GM12878 (cell line): ENCODE results near the gene DDX54. TPM values are rescaled to one million over a fixed set of nuclear protein-coding genes. Genes with fewer than 3 reads are reported as not detected.
"Not testable (repeated sequence)": the region's sequence is repeated elsewhere in the genome, so short reads cannot be mapped to it uniquely, and the experiment has no call there.

Source experiments
- ATAC-seq: fragments of 200-7000 bp; cut with Tn5 transposase; 3 replicates; pipeline ENCODE4 v1.9.1; 2020; ENCODE audit warnings: mild to moderate bottlenecking, moderate library complexity
- BruUV-seq: library from RNA; stranded (reverse); fragments of 400-500 nt; replicated peaks from 2 replicates; lab custom pipeline; 2021; lab: Mats Ljungman, UMichigan
- CTCF ChIA-PET: fragments of 300-600 bp; sonication (Branson Sonifier 250); formaldehyde crosslinking; extraction: SDS; loops from one replicate; lab custom pipeline; 2021; ENCODE audit warnings: inconsistent platforms; lab: Yijun Ruan, JAX
- POLR2A ChIA-PET: fragments of 350-600 bp; formaldehyde crosslinking; extraction: SDS; loops from one replicate; lab custom pipeline; 2021; ENCODE audit warnings: inconsistent platforms; lab: Charles Lee
- RAD21 ChIA-PET: fragments of 300-600 bp; sonication (Branson Sonifier 250); formaldehyde crosslinking; loops from one replicate; lab custom pipeline; 2023; ENCODE audit warnings: antibody characterized with exemption; ENCODE audit not compliant: unreplicated experiment; lab: Charles Lee
- SMC1A ChIA-PET: fragments of 300-600 bp; sonication (Branson Sonifier 250); formaldehyde crosslinking; loops from one replicate; lab custom pipeline; 2023; ENCODE audit not compliant: unreplicated experiment, uncharacterized antibody; lab: Charles Lee
- DNase-seq: peaks from one replicate; pipeline ENCODE4 v3.0.0-alpha.2; 2011; ENCODE audit warnings: low read depth, low spot score
- FAIRE-seq: peaks from 3 replicates; lab custom pipeline; 2011; peaks lifted over from hg19 to GRCh38; lab: Jason Lieb, UNC
- H2AFZ ChIP-seq: 2 replicates; pipeline ENCODE4 v1.6.0; 2011; ENCODE audit warnings: low read depth, low read length, control low read depth; ENCODE audit not compliant: control insufficient read depth
- H3K27ac ChIP-seq: 2 replicates; pipeline ENCODE4 v1.5.1; 2011; ENCODE audit warnings: control low read depth; ENCODE audit not compliant: control insufficient read depth, insufficient read depth
- H3K27me3 ChIP-seq, 2 experiments: replicated peaks in 1 of 2; 2 replicates each; pipeline versions ENCODE4 v1.6.0 to v1.6.1; 2011; ENCODE audit warnings: low read length in 1 of 2; ENCODE audit not compliant: control insufficient read depth in 2 of 2, insufficient read depth in 2 of 2
- H3K36me3 ChIP-seq, 2 experiments: 2 replicates each; pipeline ENCODE4 v1.5.1; 2011; ENCODE audit warnings: low read length in 1 of 2; ENCODE audit not compliant: control insufficient read depth in 2 of 2, insufficient read depth in 2 of 2
- H3K4me1 ChIP-seq: 2 replicates; pipeline ENCODE4 v1.6.1; 2011; ENCODE audit warnings: mild to moderate bottlenecking, low read length, moderate library complexity, mixed read lengths; ENCODE audit not compliant: control insufficient read depth, insufficient read depth
- H3K4me2 ChIP-seq: 2 replicates; pipeline ENCODE4 v1.6.0; 2011; ENCODE audit warnings: control low read depth; ENCODE audit not compliant: control insufficient read depth, insufficient read depth
- H3K4me3 ChIP-seq: fragments of 200-600 bp; sonication (generic); 2 replicates; pipeline ENCODE4 v1.5.1; 2016
- H3K79me2 ChIP-seq: 2 replicates; pipeline ENCODE4 v1.6.0; 2011; ENCODE audit warnings: low read length; ENCODE audit not compliant: control insufficient read depth, insufficient read depth
- H3K9ac ChIP-seq: 2 replicates; pipeline ENCODE4 v1.8.0; 2011; ENCODE audit warnings: low read length, control low read depth, mixed read lengths; ENCODE audit not compliant: control insufficient read depth, insufficient read depth
- H3K9me3 ChIP-seq: replicated peaks from 3 replicates; pipeline ENCODE4 v1.5.1; 2011; ENCODE audit warnings: mild to moderate bottlenecking, low read length; ENCODE audit not compliant: control insufficient read depth, insufficient read depth
- H4K20me1 ChIP-seq: 2 replicates; pipeline ENCODE4 v1.6.0; 2011; ENCODE audit not compliant: control insufficient read depth, insufficient read depth
- DPF2 ChIP-seq: fragments of 450-650 bp; IDR thresholded peaks from 2 replicates; pipeline ENCODE4 v1.6.1; 2017; ENCODE audit warnings: mild to moderate bottlenecking
- ESRRA ChIP-seq: IDR thresholded peaks from 2 replicates; pipeline ENCODE4 v1.6.1; 2012; ENCODE audit warnings: mild to moderate bottlenecking, low read length, improper control_type of control experiment
- NR2F1 ChIP-seq: fragments of 450-650 bp; conservative IDR thresholded peaks from 2 replicates; pipeline ENCODE4 v1.6.1; 2017; ENCODE audit warnings: mild to moderate bottlenecking
- POU2F2 ChIP-seq: IDR thresholded peaks from 3 replicates; pipeline ENCODE4 v1.6.1; 2011; ENCODE audit warnings: low read depth, mild to moderate bottlenecking, low read length, borderline replicate concordance
- SMAD5 ChIP-seq: IDR thresholded peaks from 2 replicates; pipeline ENCODE4 v1.6.1; 2016; ENCODE audit warnings: antibody characterized with exemption, low read depth
- ZBTB4 ChIP-seq: fragments of 450-650 bp; formaldehyde crosslinking; IDR thresholded peaks from 2 replicates; pipeline ENCODE4 v1.4.0; 2022; ENCODE audit warnings: mild to moderate bottlenecking, moderate library complexity
- WGBS: methylation state at CpG from one replicate; pipeline ENCODE4 v1.1.6; 2016; ENCODE audit warnings: low lambda C conversion rate; ENCODE audit not compliant: insufficient replicate concordance, insufficient coverage; ENCODE audit errors: missing lambda C conversion rate; 5-methylcytosine and 5-hydroxymethylcytosine counted together
- in situ Hi-C: fragments of 300-500 bp; cut with MboI; formaldehyde crosslinking; loops from 9 replicates; pipeline ENCODE4 v1.14.3; 2018; ENCODE audit warnings: mixed read lengths
- intact Hi-C: fragments of 100-400 bp; cut with micrococcal nuclease; formaldehyde crosslinking; loops from one replicate; pipeline ENCODE4 v1.14.2; 2022; ENCODE audit not compliant: unreplicated experiment
- polyA plus RNA-seq, 11 experiments: library from polyadenylated mRNA; depleted of rRNA in 4 of 11; unstranded in 6 of 11; stranded (reverse) in 5 of 11; fragments of >200 nt; fragmentation: Nextera tagmentation in 4 of 11; fragmentation: Illumina TruSeq in 1 of 11; extraction: Ambion mirVana in 4 of 11; extraction: Trizol in 1 of 11; gene quantifications; 1 replicate in 1 of 11; 2 replicates in 10 of 11; pipeline versions ENCODE4 v1.2.1 to v1.2.3, GENCODE V29; 2011 to 2016; ENCODE audit warnings: inconsistent platforms in 2 of 11, missing spikeins in 2 of 11, low read depth in 1 of 11
- total RNA-seq, 4 experiments: library from RNA; depleted of rRNA in 3 of 4; stranded (reverse); fragments of >200 nt in 3 of 4; fragmentation: Illumina TruSeq in 1 of 4; extraction: Trizol in 1 of 4; gene quantifications; 2 replicates each; pipeline versions ENCODE4 v1.2.1 to v1.2.3, GENCODE V29; 2013 to 2021

Gene DDX54
- total and polyA plus RNA-seq, 10 of the 15 experiments (the other 5 are each of a cell fraction or from before 2014, with no cell fraction given) = 1.9 to 115 (median 56.3) TPM

DNA sequence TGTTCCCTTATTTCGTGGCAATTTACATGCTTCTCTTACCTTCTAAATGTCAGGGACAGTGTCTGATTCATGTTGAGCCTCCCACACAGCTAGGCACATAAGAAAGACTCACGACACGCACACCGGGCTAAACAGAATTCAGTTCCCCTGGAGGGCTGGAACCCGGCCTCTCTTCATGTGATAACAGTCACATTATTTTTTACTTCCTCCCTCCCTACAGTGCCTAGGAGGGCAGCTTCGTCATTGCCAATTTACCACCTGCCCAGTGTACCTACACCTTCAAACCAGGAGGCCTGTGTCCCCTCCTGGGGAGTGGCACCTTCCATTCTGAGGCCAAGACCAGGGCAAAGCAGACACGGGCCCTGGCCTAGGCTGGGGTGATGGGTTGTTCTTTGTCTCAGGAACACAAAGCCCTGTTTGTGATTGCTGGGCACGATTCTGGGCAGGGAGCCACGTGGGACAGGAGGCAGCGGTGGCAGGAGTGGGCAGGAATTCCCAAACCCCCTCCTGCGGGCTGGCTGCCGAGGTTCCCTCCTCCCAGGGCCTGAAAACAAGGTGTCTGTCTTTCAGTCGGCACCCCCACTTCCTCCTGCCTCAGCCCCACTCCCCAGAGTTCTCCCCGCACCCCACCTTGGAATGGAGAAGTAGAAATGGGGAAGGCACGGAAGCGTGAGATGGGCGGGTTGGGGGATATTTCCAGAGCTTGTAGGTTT lies 42.9 kb downstream of the DDX54 start (continued):
- TF ChIP-seq ESRRA (no peak), DPF2 (no peak), SMAD5 (no peak), ZBTB4 (no peak), POU2F2 (no peak), NR2F1 (no peak)

DNA sequence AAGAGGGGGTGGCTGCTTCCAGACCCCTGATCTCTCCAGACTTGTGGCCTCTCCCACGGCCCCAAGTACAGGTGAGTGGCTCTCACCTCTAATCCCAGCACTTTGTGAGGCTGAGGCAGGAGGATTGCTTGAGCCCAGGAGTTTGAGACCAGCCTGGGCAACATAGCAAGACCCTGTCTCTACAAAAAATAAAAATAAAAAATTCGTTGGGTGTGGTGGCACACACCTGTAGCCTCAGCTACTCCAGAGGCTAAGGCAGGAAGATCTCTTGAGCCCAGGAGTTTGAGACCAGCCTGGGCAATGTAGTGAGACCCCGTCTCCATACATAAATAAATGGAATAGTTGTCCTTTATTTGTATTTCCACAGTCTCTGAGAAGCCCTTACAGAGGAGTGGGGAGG lies 43.6 kb downstream of the DDX54 start:
- ATAC-seq, H3K27ac ChIP-seq, DNase-seq, H3K79me2 ChIP-seq, BruUV-seq, FAIRE-seq, CTCF ChIA-PET, H3K9me3 ChIP-seq, H3K36me3 ChIP-seq, H3K4me2 ChIP-seq, H3K27me3 ChIP-seq, H3K4me3 ChIP-seq, H3K9ac ChIP-seq, in situ Hi-C loops, H3K4me1 ChIP-seq, H4K20me1 ChIP-seq, intact Hi-C loops, H2AFZ ChIP-seq: not testable (repeated sequence)
- ChIA-PET SMC1A (interaction anchor here (0.9 to 1.3 kb wide), 2 partner anchors 11 to 149 kb away, joined by 3 to 5 read pairs; no protein-coding TSS in a partner anchor), RAD21 (interaction anchor here (1.6 kb wide), 1 partner anchor 12 kb away, joined by 6 read pairs; no protein-coding TSS in a partner anchor), POLR2A (interaction anchor here (1.5 kb wide), 1 partner anchor 12 kb away, joined by 4 read pairs; no protein-coding TSS in a partner anchor)
- WGBS = 11% methylated on average over 3 of the region's 3 CpGs
